H1 (cell line): ENCODE data around the gene RPL31. TPM values are rescaled to one million over a fixed set of nuclear protein-coding genes. Genes with fewer than 3 reads are reported as not detected.

Source experiments
- BRCA1 ChIP-seq: IDR thresholded peaks from 2 replicates; pipeline ENCODE4 v1.6.1; 2012; ENCODE audit warnings: low read depth, low read length, improper control_type of control experiment
- GTF2F1 ChIP-seq: IDR thresholded peaks from 2 replicates; pipeline ENCODE4 v1.6.1; 2012; ENCODE audit warnings: low read depth, low read length, improper control_type of control experiment, borderline replicate concordance
- MAX ChIP-seq: IDR thresholded peaks from 2 replicates; pipeline ENCODE4 v1.6.1; 2012; ENCODE audit warnings: inconsistent platforms
- POU5F1 ChIP-seq: IDR thresholded peaks from 2 replicates; pipeline ENCODE4 v1.6.1; 2011; ENCODE audit warnings: low read depth, mild to moderate bottlenecking, low read length, moderate library complexity
- TEAD4 ChIP-seq: IDR thresholded peaks from 2 replicates; pipeline ENCODE4 v1.6.1; 2012; ENCODE audit warnings: low read depth, low read length, inconsistent platforms, mixed read lengths
- polyA plus RNA-seq, 7 experiments: library from polyadenylated mRNA; depleted of rRNA in 3 of 7; stranded (reverse) in 5 of 7; unstranded in 2 of 7; fragments of >200 nt in 5 of 7; fragments of 200-250 nt in 2 of 7; gene quantifications; 1 replicate in 5 of 7; 2 replicates in 1 of 7; 4 replicates in 1 of 7; pipeline versions ENCODE4 v1.2.1 to v1.2.3, GENCODE V29; 2011 to 2013; ENCODE audit warnings: missing spikeins in 2 of 7, mixed read lengths in 2 of 7
- total RNA-seq: library from RNA; stranded (reverse); fragmentation: NEBNext Ultra II Directional; extraction: Animal tissue kit (Norgen Biotek cat#: 25700); gene quantifications from 2 replicates; pipeline ENCODE4 v1.2.1, GENCODE V29; 2021

RPL31 gene
- total and polyA plus RNA-seq, 2 of the 8 experiments (the other 6 are each of a cell fraction or from before 2014, with no cell fraction given) = 1,463 to 1,722 TPM

DNA sequence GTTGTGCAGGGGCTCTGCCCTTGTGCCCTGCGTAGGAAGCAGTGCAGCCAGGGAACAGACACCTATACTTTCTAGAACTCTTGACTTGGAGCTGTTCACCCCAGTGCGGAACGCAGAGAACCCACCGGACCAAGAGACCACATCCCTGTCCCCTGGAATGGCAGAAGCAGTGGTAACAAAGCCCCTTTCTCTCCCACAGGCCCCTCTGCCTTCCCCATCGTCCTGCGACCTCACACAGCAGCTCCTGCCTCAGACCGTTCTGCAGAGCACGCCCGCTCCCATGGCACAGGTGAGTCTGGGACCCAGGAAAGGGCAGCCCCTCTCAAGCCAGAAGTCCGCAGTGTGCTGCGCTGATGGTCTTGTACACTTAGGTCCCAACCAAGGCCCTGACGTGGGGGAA lies 24.6 kb upstream of the RPL31 start (continued):
- TF ChIP-seq TEAD4 = no peak
- no peak for TF ChIP-seq BRCA1
- TF ChIP-seq POU5F1 = no peak
- no peak for TF ChIP-seq GTF2F1
- TF ChIP-seq MAX = no peak
